ENCODE results near the gene PHKG2.

DNA sequence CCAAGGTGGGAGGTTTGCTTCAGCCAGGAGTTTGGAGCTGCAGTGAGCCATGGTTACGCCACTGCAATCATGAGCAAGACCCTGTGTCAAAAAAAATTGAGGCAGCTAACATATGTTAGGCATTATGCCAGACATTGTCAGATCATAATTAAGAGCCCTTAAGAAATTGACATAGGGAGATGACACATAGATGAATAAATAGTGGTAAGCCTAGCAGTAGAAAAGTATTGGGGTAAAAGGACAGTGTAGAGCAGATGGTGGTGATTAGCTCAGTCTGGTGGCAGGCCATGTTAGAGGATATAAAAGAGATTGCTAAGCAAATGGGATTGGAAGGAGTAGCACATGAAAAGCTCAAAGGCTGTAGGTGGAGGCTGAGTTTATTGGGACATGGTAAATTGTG is 26.6 kb upstream of the PHKG2 start:
- TF ChIP-seq CTCF (IDR thresholded peaks at IDR 0.05) (no peak), POLR2A (IDR thresholded peaks at IDR 0.05) (no peak)
